ENCODE measurements around the gene ITPR2.

DNA sequence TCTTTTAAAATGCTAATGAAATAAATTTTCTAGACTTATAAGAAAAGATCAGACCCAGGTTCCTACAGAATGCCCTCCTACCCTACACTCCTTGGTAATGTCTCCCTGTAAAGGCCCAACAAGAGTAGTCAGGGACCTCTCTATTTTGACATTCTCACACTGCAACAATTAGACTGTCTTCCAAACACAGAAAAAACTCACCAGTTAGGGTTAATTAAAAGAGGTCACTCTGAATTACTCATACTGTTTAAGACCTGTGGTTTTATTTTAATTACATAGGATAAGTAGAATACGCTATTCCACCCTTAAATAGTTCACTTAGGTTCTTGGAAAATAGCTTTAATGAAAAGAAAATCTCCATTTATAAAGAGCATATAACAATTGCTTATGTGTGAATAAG is 142.4 kb downstream of the ITPR2 start:
- TF ChIP-seq TARDBP (IDR thresholded peaks at IDR 0.05) (no peak), ELF4 (IDR thresholded peaks at IDR 0.05) (no peak), ZNF384 (IDR thresholded peaks at IDR 0.05) (no peak), CTBP1 (IDR thresholded peaks at IDR 0.05; ENCODE audit: borderline replicate concordance) (no peak), SP1 (IDR thresholded peaks at IDR 0.05) (no peak), FOXK2 (IDR thresholded peaks at IDR 0.05) (no peak), ARNT (IDR thresholded peaks at IDR 0.05) (no peak), BHLHE40 (IDR thresholded peaks at IDR 0.05; ENCODE audit: borderline replicate concordance) (no peak), SUZ12 (IDR thresholded peaks at IDR 0.05) (no peak), FOXA1 (IDR thresholded peaks at IDR 0.05) (no peak)
